HTR-8/SVneo (cell line): ENCODE measurements around the gene NAALADL1.

Source experiments
- DNase-seq: peaks from one replicate; pipeline ENCODE4 v3.0.0; 2011; ENCODE audit warnings: low spot score, mixed read lengths; ENCODE audit not compliant: insufficient read length
- FAIRE-seq: peaks from 2 replicates; lab custom pipeline; 2011; peaks lifted over from hg19 to GRCh38; lab: Jason Lieb, UNC

The NAALADL1 gene

GRCh38 chr11:65083134-65083833 lies 24.9 kb upstream of the NAALADL1 start:
- DNase-seq (no peak), FAIRE-seq (no peak)

GRCh38 chr11:65078786-65079342 lies 20.5 kb upstream of the NAALADL1 start:
- FAIRE-seq: no peak
- no peak for DNase-seq

GRCh38 chr11:65078151-65078550 lies 19.8 kb upstream of the NAALADL1 start:
- DNase-seq: no peak
- no peak for FAIRE-seq

GRCh38 chr11:65077451-65077850 lies 19.1 kb upstream of the NAALADL1 start:
- DNase-seq (no peak), FAIRE-seq (no peak)

- FAIRE-seq (no peak), DNase-seq (no peak)
Measured at GRCh38 chr11:65072631-65072966, 14.2 kb upstream of the NAALADL1 start.

GRCh38 chr11:65071907-65072630 lies 13.7 kb upstream of the NAALADL1 start:
- FAIRE-seq (no peak), DNase-seq (no peak)

- DNase-seq: no peak
- no peak for FAIRE-seq
Measured at GRCh38 chr11:65069217-65069616, 10.9 kb upstream of the NAALADL1 start.

GRCh38 chr11:65067446-65067845 lies 9.1 kb upstream of the NAALADL1 start:
- DNase-seq (no peak), FAIRE-seq (no peak)

- DNase-seq (no peak), FAIRE-seq (no peak)
Measured at GRCh38 chr11:65066805-65067291, 8.5 kb upstream of the NAALADL1 start.

- FAIRE-seq: no peak
- DNase-seq: no peak
Measured at GRCh38 chr11:65066315-65066714, 8.0 kb upstream of the NAALADL1 start.

- DNase-seq: no peak
- FAIRE-seq: no peak
Measured at GRCh38 chr11:65065851-65066250, 7.5 kb upstream of the NAALADL1 start.

- FAIRE-seq: no peak
- DNase-seq: no peak
Measured at GRCh38 chr11:65064847-65065240, 6.5 kb upstream of the NAALADL1 start.

GRCh38 chr11:65063532-65063931 lies 5.2 kb upstream of the NAALADL1 start:
- FAIRE-seq (no peak), DNase-seq (no peak)

- FAIRE-seq: no peak
- DNase-seq: no peak
Measured at GRCh38 chr11:65060913-65061408, 2.6 kb upstream of the NAALADL1 start.

- DNase-seq (no peak), FAIRE-seq (no peak)
Measured at GRCh38 chr11:65059959-65060824, 1.8 kb upstream of the NAALADL1 start.

GRCh38 chr11:65059523-65059922 lies 1.2 kb upstream of the NAALADL1 start:
- DNase-seq (no peak), FAIRE-seq (no peak)

- FAIRE-seq (no peak), DNase-seq (no peak)
Measured at GRCh38 chr11:65058012-65058411, 341 bp downstream of the NAALADL1 start.

GRCh38 chr11:65057526-65057925 lies 827 bp downstream of the NAALADL1 start:
- DNase-seq: no peak
- no peak for FAIRE-seq

GRCh38 chr11:65056999-65057398 lies 1.4 kb downstream of the NAALADL1 start:
- FAIRE-seq (no peak), DNase-seq (no peak)

- no peak for DNase-seq
- FAIRE-seq: no peak
Measured at GRCh38 chr11:65055538-65055937, 2.8 kb downstream of the NAALADL1 start.
